Fibroblast of the aortic adventitia (primary cell): ENCODE measurements around the gene COPG1. TPM values are rescaled to one million over a fixed set of nuclear protein-coding genes. Genes with fewer than 3 reads are reported as not detected.

Source experiments
- DNase-seq: peaks from one replicate; pipeline ENCODE4 v3.0.0-alpha.2; 2010; ENCODE audit warnings: low read depth
- H3K4me3 ChIP-seq: 2 replicates; pipeline ENCODE4 v1.5.1; 2011; ENCODE audit warnings: low read depth, mild to moderate bottlenecking, control low read depth, low read length, moderate library complexity
- CTCF ChIP-seq: IDR thresholded peaks from 2 replicates; pipeline ENCODE4 v1.5.1; 2011; ENCODE audit warnings: mild to moderate bottlenecking, low read length, control low read depth, inconsistent platforms; ENCODE audit not compliant: insufficient read depth
- total RNA-seq: library from RNA; depleted of rRNA; stranded (reverse); fragments of >200 nt; gene quantifications from 2 replicates; pipeline ENCODE4 v1.2.3, GENCODE V29; 2012; ENCODE audit warnings: low replicate concordance

COPG1 gene
- total RNA-seq, 1 donor: 235 TPM

- TF ChIP-seq CTCF: no peak
- DNase-seq: peak; percentile 71
Measured at GRCh38 chr3:129278439-129278965, 29.1 kb downstream of the COPG1 start, which contains the start of gene HMCES. Gene HMCES, plus strand, starts transcription at chr3:129278870. Its CDS starts 863 bp downstream, at chr3:129279733.

GRCh38 chr3:129278966-129279906 lies 29.8 kb downstream of the COPG1 start:
- peak; percentile 53 for DNase-seq
- peak overlapping the region; percentile 87 for H3K4me3 ChIP-seq
- TF ChIP-seq CTCF: no peak

More at GRCh38 chr3:129278439-129278965, 29.1 kb downstream of the COPG1 start, which contains the start of gene HMCES:
- peak within 1 kb of the TSS; percentile 87 for H3K4me3 ChIP-seq

- no peak for DNase-seq
- H3K4me3 ChIP-seq: no peak overlapping the region
- TF ChIP-seq CTCF: no peak
Measured at GRCh38 chr3:129280183-129280582, 30.8 kb downstream of the COPG1 start.

GRCh38 chr3:129281726-129282125 lies 32.3 kb downstream of the COPG1 start:
- TF ChIP-seq CTCF: no peak
- no peak for DNase-seq

GRCh38 chr3:129282727-129283327 lies 33.4 kb downstream of the COPG1 start:
- no peak overlapping the region for H3K4me3 ChIP-seq
- peak; percentile 59 for DNase-seq
- TF ChIP-seq CTCF: no peak

More at GRCh38 chr3:129281726-129282125, 32.3 kb downstream of the COPG1 start:
- H3K4me3 ChIP-seq: no peak overlapping the region

- no peak for DNase-seq
- H3K4me3 ChIP-seq: no peak overlapping the region
Measured at GRCh38 chr3:129286081-129286480, 36.7 kb downstream of the COPG1 start.

More at GRCh38 chr3:129286081-129286480, 36.7 kb downstream of the COPG1 start:
- TF ChIP-seq CTCF: no peak
